Hippocampal formation (tissue), 2 donors: ENCODE data around the gene KCNJ10.
"Not testable (repeated sequence)": the region's sequence is repeated elsewhere in the genome, so short reads cannot be mapped to it uniquely, and the experiment has no call there.

Experiments used
- DNase-seq, 2 donors: peaks; one replicate each; lab custom pipeline; 2025; lab: John Stamatoyannopoulos, UW

Gene KCNJ10

GRCh38 chr1:160061369-160062229 is 8.4 kb downstream of the KCNJ10 start:
- peak; percentile 75 to 80 for DNase-seq

GRCh38 chr1:160058087-160058486 is 11.9 kb downstream of the KCNJ10 start:
- no peak for DNase-seq

GRCh38 chr1:160056648-160057169 is 13.3 kb downstream of the KCNJ10 start:
- no peak for DNase-seq

- no peak for DNase-seq
These were observed 16.2 kb downstream of the KCNJ10 start for GRCh38 chr1:160053548-160054365.

- no peak for DNase-seq
These were observed 17.0 kb downstream of the KCNJ10 start for GRCh38 chr1:160052936-160053335.

- no peak for DNase-seq
These were observed 19.3 kb downstream of the KCNJ10 start for GRCh38 chr1:160050619-160051018.

GRCh38 chr1:160050182-160050581 is 19.8 kb downstream of the KCNJ10 start:
- not testable (repeated sequence) for DNase-seq

- DNase-seq = no peak
These were observed 20.9 kb downstream of the KCNJ10 start for GRCh38 chr1:160049101-160049500.

- peak in 1 of 2 donors; percentile 32 for DNase-seq
These were observed 21.6 kb downstream of the KCNJ10 start for GRCh38 chr1:160048335-160048734.

GRCh38 chr1:160047111-160047991 is 22.6 kb downstream of the KCNJ10 start:
- no peak for DNase-seq

GRCh38 chr1:160046494-160047110 is 23.4 kb downstream of the KCNJ10 start:
- peak; percentile 91 to 95 for DNase-seq

GRCh38 chr1:160045653-160046052 is 24.3 kb downstream of the KCNJ10 start:
- DNase-seq = no peak

- DNase-seq = no peak
These were observed 26.4 kb downstream of the KCNJ10 start for GRCh38 chr1:160043543-160043942.

- DNase-seq = no peak
These were observed 29.5 kb downstream of the KCNJ10 start for GRCh38 chr1:160040476-160040875.

GRCh38 chr1:160032165-160032820 is 37.7 kb downstream of the KCNJ10 start:
- DNase-seq = no peak

GRCh38 chr1:160031365-160032164 is 38.4 kb downstream of the KCNJ10 start, which contains the start of gene PIGM:
Gene PIGM, minus strand, starts transcription at chr1:160031990. Its CDS starts 251 bp downstream, at chr1:160031739.
- DNase-seq = peak; percentile 85 to 89

GRCh38 chr1:160030657-160031364 is 39.1 kb downstream of the KCNJ10 start:
- no peak for DNase-seq

GRCh38 chr1:160028426-160028825 is 41.5 kb downstream of the KCNJ10 start:
- no peak for DNase-seq

- no peak for DNase-seq
These were observed 44.6 kb downstream of the KCNJ10 start for GRCh38 chr1:160025314-160025713.
